Measurements from ENCODE around the gene AEBP2. TPM values are rescaled to one million over a fixed set of nuclear protein-coding genes. Genes with fewer than 3 reads are reported as not detected.
A peak's percentile ranks its signal among the peaks of the same experiment; 100 is the strongest.

AEBP2 gene
- total and polyA plus RNA-seq, 2 of the 13 experiments (the other 11 are each of a cell fraction or from before 2014, with no cell fraction given), result 9.2 to 17.9 TPM

GRCh38 chr12:19440019-19440858, 947 bp downstream of the AEBP2 start (continued):
- TF ChIP-seq DZIP1 (CRISPR knock-in tag; IDR thresholded peaks at IDR 0.05), result 0 out of 2 replicates have a peak, but pooled peaks have one; percentile 57
- 0 out of 2 replicates have a peak, but pooled peaks have one; percentile 48 for TF ChIP-seq ZNF646 (CRISPR knock-in tag; IDR thresholded peaks at IDR 0.05)
- TF ChIP-seq ZNF569 (CRISPR knock-in tag; IDR thresholded peaks at IDR 0.05; ENCODE audit: borderline replicate concordance), result no peak
- TF ChIP-seq REL (CRISPR knock-in tag; conservative IDR thresholded peaks at IDR 0.05), result 0 out of 2 replicates have a peak, but pooled peaks have one; percentile 42
- 0 out of 2 replicates have a peak, but pooled peaks have one; percentile 16 for TF ChIP-seq ELF1 (CRISPR knock-in tag; IDR thresholded peaks at IDR 0.05)
- peak; percentile 85 for TF ChIP-seq ZNF777 (CRISPR knock-in tag; IDR thresholded peaks at IDR 0.05)
- TF ChIP-seq ZFP82 (CRISPR knock-in tag; IDR thresholded peaks at IDR 0.05; ENCODE audit: borderline replicate concordance), result peak; percentile 97
- TF ChIP-seq GABPB1 (CRISPR knock-in tag; IDR thresholded peaks at IDR 0.05), result peak; percentile 47
- peak; percentile 70; the same call in 1 of the 2 replicates for TF ChIP-seq SIN3A (IDR thresholded peaks at IDR 0.05; ENCODE audit: borderline replicate concordance, low read depth, low read length)
